Measurements from ENCODE around the gene NCLN.

The NCLN gene

DNA sequence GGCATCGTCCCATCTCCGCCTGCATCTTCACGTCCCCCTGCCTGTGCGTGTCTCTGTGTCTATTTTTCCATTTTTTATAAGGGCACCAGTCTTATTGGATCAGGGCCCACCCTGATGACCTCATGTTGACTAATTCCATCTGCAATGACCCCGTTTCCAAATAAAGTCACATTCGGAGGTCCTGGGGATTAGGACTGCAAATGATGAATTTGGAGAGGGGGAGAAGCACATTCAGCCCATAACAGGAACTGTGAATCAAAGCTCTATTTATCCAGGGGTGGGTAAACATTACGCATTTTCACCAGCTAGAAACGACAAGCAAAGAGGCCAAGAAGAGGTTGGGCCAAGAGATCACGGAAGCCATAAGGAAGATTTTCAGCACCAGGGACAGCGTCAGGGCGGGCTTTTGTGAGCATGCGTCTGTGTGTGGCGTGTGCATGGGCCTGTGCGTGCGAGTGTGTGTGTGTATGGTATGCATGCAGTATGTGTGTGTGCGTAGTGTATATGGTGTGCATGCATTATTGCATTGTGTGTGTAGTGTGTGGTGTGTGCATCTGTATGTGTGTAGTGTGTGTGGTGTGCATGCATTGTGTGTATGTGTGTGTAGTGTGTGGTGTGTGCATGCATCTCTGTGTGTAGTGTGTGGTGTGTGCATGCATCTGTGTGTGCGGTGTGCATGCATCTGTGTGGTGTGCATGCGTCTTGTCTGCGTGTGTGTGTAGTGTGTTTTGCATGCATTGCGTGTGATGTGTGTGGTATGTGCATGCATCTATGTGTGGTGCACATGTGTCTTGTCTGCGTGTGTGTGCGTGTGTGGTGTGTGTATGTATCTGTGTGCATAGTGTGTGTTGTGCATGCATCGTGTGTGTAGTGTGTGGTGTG lies 58.3 kb downstream of the NCLN start:
- Mint-ChIP-seq H3K36me3 (ENCODE audit: low read depth) (no peaks in the 10 kb centered on the region), H3K4me1 (no peaks in the 10 kb centered on the region), H3K4me3 (no peak overlapping the region), H3K27me3 (ENCODE audit: low read depth) (peaks cover 5% of the 10 kb centered on the region), H3K9me3 (no peaks in the 10 kb centered on the region), H3K27ac (no peak overlapping the region)
- TF ChIP-seq, protein P1, sequence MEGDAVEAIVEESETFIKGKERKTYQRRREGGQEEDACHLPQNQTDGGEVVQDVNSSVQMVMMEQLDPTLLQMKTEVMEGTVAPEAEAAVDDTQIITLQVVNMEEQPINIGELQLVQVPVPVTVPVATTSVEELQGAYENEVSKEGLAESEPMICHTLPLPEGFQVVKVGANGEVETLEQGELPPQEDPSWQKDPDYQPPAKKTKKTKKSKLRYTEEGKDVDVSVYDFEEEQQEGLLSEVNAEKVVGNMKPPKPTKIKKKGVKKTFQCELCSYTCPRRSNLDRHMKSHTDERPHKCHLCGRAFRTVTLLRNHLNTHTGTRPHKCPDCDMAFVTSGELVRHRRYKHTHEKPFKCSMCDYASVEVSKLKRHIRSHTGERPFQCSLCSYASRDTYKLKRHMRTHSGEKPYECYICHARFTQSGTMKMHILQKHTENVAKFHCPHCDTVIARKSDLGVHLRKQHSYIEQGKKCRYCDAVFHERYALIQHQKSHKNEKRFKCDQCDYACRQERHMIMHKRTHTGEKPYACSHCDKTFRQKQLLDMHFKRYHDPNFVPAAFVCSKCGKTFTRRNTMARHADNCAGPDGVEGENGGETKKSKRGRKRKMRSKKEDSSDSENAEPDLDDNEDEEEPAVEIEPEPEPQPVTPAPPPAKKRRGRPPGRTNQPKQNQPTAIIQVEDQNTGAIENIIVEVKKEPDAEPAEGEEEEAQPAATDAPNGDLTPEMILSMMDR (IDR thresholded peaks at IDR 0.05; ENCODE audit: unreplicated experiment in 3 of 3) = no peak

DNA sequence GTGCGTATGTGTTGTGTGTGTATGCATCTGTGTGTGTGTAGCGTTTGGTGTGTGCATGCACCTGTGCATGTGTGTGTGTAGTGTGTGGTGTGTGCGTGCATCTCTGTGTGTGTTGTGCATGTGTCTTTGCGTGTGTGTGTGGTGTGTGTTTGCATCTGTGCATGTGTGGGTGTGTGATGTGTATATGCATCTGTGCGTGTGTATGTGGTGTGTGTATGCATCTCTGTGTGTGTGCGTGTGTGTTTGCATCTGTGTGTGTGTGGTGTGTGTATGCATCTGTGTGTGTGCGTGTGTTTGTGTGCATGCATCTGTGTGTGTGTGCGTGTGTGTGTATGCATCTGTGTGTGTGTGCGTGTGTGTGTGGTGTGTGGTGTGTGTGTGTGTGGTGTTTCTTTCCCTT lies 59.3 kb downstream of the NCLN start:
- TF ChIP-seq, protein P1 (IDR thresholded peaks at IDR 0.05; ENCODE audit: unreplicated experiment in 3 of 3) = no peak
- Mint-ChIP-seq H3K9me3 (no peaks in the 10 kb centered on the region), H3K36me3 (ENCODE audit: low read depth) (no peaks in the 10 kb centered on the region), H3K4me3 (no peak overlapping the region), H3K27me3 (ENCODE audit: low read depth) (peaks cover 9% of the 10 kb centered on the region), H3K27ac (no peak overlapping the region), H3K4me1 (no peaks in the 10 kb centered on the region)

DNA sequence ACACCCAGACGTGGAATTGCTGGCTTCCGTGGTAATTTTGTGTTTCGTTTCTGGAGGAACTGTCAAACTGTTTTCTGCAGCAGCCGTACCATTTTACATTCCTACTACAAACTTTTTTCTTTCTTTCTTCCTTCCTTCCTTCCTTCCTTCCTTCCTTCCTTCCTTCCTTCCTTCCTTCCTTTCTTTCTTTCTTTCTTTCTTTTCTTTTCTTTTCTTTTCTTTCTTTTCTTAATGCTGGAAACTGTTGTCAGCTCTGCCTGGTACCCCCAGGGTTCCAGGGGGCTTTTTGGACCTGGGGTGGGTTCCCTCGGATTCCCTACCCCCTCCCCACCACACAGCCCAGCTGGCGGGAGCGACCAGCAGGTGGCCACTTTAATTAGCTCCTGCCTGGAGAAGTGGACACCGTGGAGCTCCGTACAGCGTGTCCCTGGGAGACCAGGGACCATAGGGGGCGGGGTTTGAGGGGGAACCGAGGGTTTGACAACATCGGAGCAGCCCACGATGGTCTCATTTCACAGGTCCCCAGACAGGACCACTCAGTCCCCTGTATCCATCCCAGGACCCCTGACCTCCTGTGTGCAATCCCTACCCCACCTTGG lies 63.1 kb downstream of the NCLN start:
- no peaks in the 10 kb centered on the region for H3K9me3 Mint-ChIP-seq
- no peak overlapping the region for H3K27ac Mint-ChIP-seq
- TF ChIP-seq, protein P1 (IDR thresholded peaks at IDR 0.05; ENCODE audit: unreplicated experiment in 3 of 3) = no peak
- no peaks in the 10 kb centered on the region for H3K36me3 Mint-ChIP-seq (ENCODE audit: low read depth)
- no peaks in the 10 kb centered on the region for H3K4me1 Mint-ChIP-seq
- peaks cover 19% of the 10 kb centered on the region for H3K27me3 Mint-ChIP-seq (ENCODE audit: low read depth)
- H3K4me3 Mint-ChIP-seq = no peak overlapping the region

DNA sequence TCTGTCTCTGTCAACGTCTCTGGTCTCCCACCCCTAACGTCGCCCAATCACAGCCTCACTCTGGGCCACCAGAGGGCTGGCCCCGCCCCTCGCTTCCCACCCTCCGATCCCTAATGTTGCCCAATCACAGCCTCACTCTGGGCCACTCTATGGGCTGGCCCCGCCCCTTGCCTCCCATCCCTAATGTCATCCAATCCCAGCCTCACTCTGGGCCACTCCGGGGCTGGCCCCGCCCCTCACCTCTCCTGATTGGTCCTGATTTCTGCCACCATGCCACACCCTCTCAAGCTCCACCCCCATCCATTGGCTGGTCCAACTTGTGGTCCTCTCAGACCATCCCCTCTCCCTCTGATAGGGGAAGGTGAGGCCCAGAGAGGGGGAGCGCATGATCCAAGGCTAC lies 63.7 kb downstream of the NCLN start:
- Mint-ChIP-seq H3K4me1 (no peaks in the 10 kb centered on the region), H3K4me3 (no peak overlapping the region), H3K36me3 (ENCODE audit: low read depth) (no peaks in the 10 kb centered on the region), H3K27ac (no peak overlapping the region), H3K9me3 (peaks cover 3% of the 10 kb centered on the region), H3K27me3 (ENCODE audit: low read depth) (peaks cover 19% of the 10 kb centered on the region)
- TF ChIP-seq, protein P1 (IDR thresholded peaks at IDR 0.05; ENCODE audit: unreplicated experiment in 3 of 3) = no peak

DNA sequence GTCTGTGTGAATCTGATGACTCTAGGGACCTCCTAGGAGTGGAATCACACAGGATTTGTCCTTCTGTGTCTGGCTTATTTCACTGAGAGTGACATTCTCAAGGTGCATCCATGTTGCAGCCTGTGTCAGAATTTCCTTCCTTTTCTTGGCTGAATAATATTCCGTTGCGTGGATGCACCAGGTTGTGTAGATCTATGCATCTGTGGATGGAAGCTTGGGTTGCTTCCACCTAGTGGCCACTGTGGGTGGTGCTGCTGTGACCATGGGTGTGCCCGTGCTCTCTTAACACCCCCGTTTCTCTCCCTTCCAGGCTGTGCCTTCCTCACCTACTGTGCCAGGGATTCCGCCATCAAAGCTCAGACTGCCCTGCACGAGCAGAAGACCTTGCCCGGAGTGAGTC lies 64.9 kb downstream of the NCLN start:
- TF ChIP-seq, protein P1 (IDR thresholded peaks at IDR 0.05; ENCODE audit: unreplicated experiment in 3 of 3) = no peak
- H3K36me3 Mint-ChIP-seq (ENCODE audit: low read depth) = no peaks in the 10 kb centered on the region
- peaks cover 23% of the 10 kb centered on the region for H3K27me3 Mint-ChIP-seq (ENCODE audit: low read depth)
- no peaks in the 10 kb centered on the region for H3K4me1 Mint-ChIP-seq
- no peak overlapping the region for H3K4me3 Mint-ChIP-seq
- peaks cover 4% of the 10 kb centered on the region for H3K9me3 Mint-ChIP-seq
- H3K27ac Mint-ChIP-seq = no peak overlapping the region
